OCI-LY3 (cell line): ENCODE results near the gene LMTK2.

Source experiments
- H2AFZ ChIP-seq: fragments of 200-600, 300-600 bp; shearing (Covaris generic); 2 replicates; pipeline ENCODE4 v1.6.0; 2014; ENCODE audit warnings: antibody characterized with exemption, low read depth, low read length
- H3K27ac ChIP-seq: fragments of 200-600, 300-600 bp; sonication (generic); 2 replicates; pipeline ENCODE4 v1.5.1; 2014; ENCODE audit warnings: mild to moderate bottlenecking, low read length, moderate library complexity, mixed read lengths
- H3K27me3 ChIP-seq: fragments of 200-600, 300-600 bp; sonication (generic); 2 replicates; pipeline ENCODE4 v1.6.1; 2014; ENCODE audit warnings: low read depth, low read length, mixed read lengths
- H3K36me3 ChIP-seq: fragments of 200-600, 300-600 bp; sonication (generic); replicated peaks from 2 replicates; pipeline ENCODE3; 2014; ENCODE audit warnings: low read depth, low read length, mixed read lengths
- H3K4me1 ChIP-seq: fragments of 300-600, 200-600 bp; sonication (generic); 2 replicates; pipeline ENCODE4 v1.6.1; 2014; ENCODE audit warnings: low read length, mixed read lengths
- H3K4me2 ChIP-seq: fragments of 200-600, 300-600 bp; sonication (generic); 2 replicates; pipeline ENCODE4 v1.6.1; 2014; ENCODE audit warnings: low read length, mixed read lengths
- H3K4me3 ChIP-seq: fragments of 300-600, 200-600 bp; sonication (generic); 2 replicates; pipeline ENCODE4 v1.5.1; 2014; ENCODE audit warnings: antibody characterized with exemption, mild to moderate bottlenecking, low read length, moderate library complexity
- H3K79me2 ChIP-seq: fragments of 300-600, 200-600 bp; shearing (Covaris generic); 2 replicates; pipeline ENCODE4 v1.6.1; 2014; ENCODE audit warnings: mild to moderate bottlenecking, low read length, mixed read lengths
- H3K9ac ChIP-seq: fragments of 300-600, 200-600 bp; shearing (Covaris generic); 2 replicates; pipeline ENCODE4 v1.6.0; 2014; ENCODE audit warnings: mild to moderate bottlenecking, low read length, moderate library complexity
- H3K9me3 ChIP-seq: fragments of 200-600, 300-600 bp; shearing (Covaris generic); 2 replicates; pipeline ENCODE4 v1.6.1; 2014; ENCODE audit warnings: low read length, mixed read lengths; ENCODE audit not compliant: insufficient read depth
- H4K20me1 ChIP-seq: fragments of 200-600, 300-600 bp; sonication (generic); 2 replicates; pipeline ENCODE4 v1.6.1; 2016; ENCODE audit warnings: low read length, mixed read lengths; ENCODE audit not compliant: insufficient read depth
- CTCF ChIP-seq: fragments of 200-600, 300-600 bp; sonication (generic); IDR thresholded peaks from 2 replicates; pipeline ENCODE4 v1.5.1; 2014; ENCODE audit warnings: antibody characterized with exemption, low read length, low read depth
- EZH2phosphoT487 ChIP-seq: fragments of 200-600 bp; shearing (Covaris generic); IDR thresholded peaks from 2 replicates; pipeline ENCODE4 v1.6.1; 2018; ENCODE audit warnings: antibody characterized with exemption, mixed run types, low read depth

LMTK2 gene

DNA sequence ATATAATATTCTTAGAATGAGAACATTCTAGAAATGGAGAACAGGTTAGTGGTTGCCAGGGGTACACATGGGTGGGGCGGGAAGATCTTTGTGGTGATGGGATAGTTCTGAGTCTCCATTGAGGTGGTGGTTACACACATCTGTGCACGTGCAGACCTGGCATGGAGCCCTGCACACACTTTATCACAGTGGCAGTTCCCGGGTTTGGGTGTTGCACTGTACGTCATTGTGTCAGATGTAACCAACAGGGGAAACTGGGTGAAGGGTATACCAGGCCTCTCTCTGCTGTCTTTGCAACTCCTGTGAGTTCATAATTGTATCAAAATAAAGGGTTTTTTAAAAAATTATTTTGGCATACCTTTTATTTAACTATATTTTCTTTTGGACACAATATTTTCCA is 51.1 kb downstream of the LMTK2 start:
- Histone ChIP-seq H3K27me3 (no peaks in the 10 kb centered on the region), H3K4me2 (no peak overlapping the region), H3K36me3 (peaks cover 10% of the 10 kb centered on the region), H3K9ac (no peak overlapping the region), H3K79me2 (no peaks in the 10 kb centered on the region), H2AFZ (no peak overlapping the region), H4K20me1 (peaks cover 22% of the 10 kb centered on the region), H3K9me3 (no peaks in the 10 kb centered on the region), H3K4me3 (no peak overlapping the region), H3K27ac (no peak overlapping the region), H3K4me1 (peaks cover 5% of the 10 kb centered on the region)
- TF ChIP-seq EZH2phosphoT487 (no peak), CTCF (no peak)

GRCh38 chr7:98162758-98163157 is 56.1 kb downstream of the LMTK2 start:
- H3K4me2 ChIP-seq, result peak overlapping the region; percentile 25; the same call in 1 of the 2 replicates
- no peak overlapping the region for H2AFZ ChIP-seq
- H3K9me3 ChIP-seq, result no peaks in the 10 kb centered on the region
- no peaks in the 10 kb centered on the region for H3K79me2 ChIP-seq
- TF ChIP-seq EZH2phosphoT487 (no peak), CTCF (no peak)
- H3K4me1 ChIP-seq, result peaks cover 10% of the 10 kb centered on the region
- H4K20me1 ChIP-seq, result peaks cover 44% of the 10 kb centered on the region
- no peak overlapping the region for H3K9ac ChIP-seq
- H3K36me3 ChIP-seq, result no peaks in the 10 kb centered on the region
- H3K4me3 ChIP-seq, result no peak overlapping the region
- H3K27ac ChIP-seq, result no peak overlapping the region
- H3K27me3 ChIP-seq, result no peaks in the 10 kb centered on the region

- no peaks in the 10 kb centered on the region for H3K9me3 ChIP-seq
- H3K4me3 ChIP-seq, result no peak overlapping the region
- H3K27me3 ChIP-seq, result no peaks in the 10 kb centered on the region
- H3K4me2 ChIP-seq, result no peak overlapping the region
- H3K27ac ChIP-seq, result no peak overlapping the region
- no peak overlapping the region for H2AFZ ChIP-seq
- peaks cover 49% of the 10 kb centered on the region for H4K20me1 ChIP-seq
- no peaks in the 10 kb centered on the region for H3K36me3 ChIP-seq
- no peaks in the 10 kb centered on the region for H3K79me2 ChIP-seq
- TF ChIP-seq EZH2phosphoT487 (no peak), CTCF (no peak)
- H3K9ac ChIP-seq, result no peak overlapping the region
- peaks cover 10% of the 10 kb centered on the region for H3K4me1 ChIP-seq
Measured at GRCh38 chr7:98163269-98163668, 56.6 kb downstream of the LMTK2 start.

DNA sequence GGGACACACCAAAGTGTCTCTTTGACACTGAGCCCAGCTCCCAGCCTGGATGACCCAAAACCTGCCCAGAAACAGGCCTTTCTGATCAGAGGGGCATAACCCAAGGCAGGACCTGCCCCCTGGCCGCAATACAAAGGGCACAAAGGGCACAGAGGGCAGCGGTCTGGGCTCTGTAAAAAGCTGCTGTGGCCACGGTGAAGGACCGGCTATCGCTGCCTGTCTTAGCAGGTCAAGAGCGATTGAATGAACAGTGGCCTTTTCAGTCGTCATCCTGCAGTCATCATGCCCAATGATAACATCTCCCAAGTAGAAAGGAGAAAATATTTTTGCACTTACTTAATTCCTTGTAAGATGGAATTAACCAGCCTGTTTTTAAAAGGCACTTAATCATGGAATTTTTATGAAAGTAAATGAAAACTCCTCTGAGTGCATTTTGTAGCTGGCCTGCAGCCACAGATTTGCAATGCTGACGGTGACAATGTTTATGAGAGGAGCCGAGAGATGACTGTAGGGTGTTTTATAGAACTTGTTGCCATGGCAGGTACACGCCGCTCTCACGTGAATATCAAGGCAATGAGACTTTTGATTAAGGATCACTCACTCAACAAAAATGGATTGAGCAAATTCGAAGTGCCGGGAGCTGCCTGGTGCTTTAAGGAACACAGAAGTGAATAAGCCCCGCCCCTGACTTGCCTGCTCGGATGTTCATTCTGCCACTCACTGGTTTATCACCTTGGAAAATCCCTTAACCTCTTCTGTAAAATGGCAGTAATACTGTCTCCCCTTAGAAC is 57.2 kb downstream of the LMTK2 start:
- no peak for TF ChIP-seq EZH2phosphoT487
- TF ChIP-seq CTCF, result no peak
- no peak overlapping the region for H2AFZ ChIP-seq
- peaks cover 10% of the 10 kb centered on the region for H3K4me1 ChIP-seq
- H4K20me1 ChIP-seq, result peaks cover 52% of the 10 kb centered on the region
- H3K4me3 ChIP-seq, result no peak overlapping the region
- no peak overlapping the region for H3K9ac ChIP-seq
- H3K36me3 ChIP-seq, result no peaks in the 10 kb centered on the region
- no peaks in the 10 kb centered on the region for H3K9me3 ChIP-seq
- H3K4me2 ChIP-seq, result no peak overlapping the region
- no peak overlapping the region for H3K27ac ChIP-seq
- H3K79me2 ChIP-seq, result no peaks in the 10 kb centered on the region
- H3K27me3 ChIP-seq, result no peaks in the 10 kb centered on the region
